ENCODE results near the gene RPRD2. TPM values are rescaled to one million over a fixed set of nuclear protein-coding genes. Genes with fewer than 3 reads are reported as not detected.

The RPRD2 gene
- total RNA-seq, 1 experiment from 2014 or later: 12.5 TPM

DNA sequence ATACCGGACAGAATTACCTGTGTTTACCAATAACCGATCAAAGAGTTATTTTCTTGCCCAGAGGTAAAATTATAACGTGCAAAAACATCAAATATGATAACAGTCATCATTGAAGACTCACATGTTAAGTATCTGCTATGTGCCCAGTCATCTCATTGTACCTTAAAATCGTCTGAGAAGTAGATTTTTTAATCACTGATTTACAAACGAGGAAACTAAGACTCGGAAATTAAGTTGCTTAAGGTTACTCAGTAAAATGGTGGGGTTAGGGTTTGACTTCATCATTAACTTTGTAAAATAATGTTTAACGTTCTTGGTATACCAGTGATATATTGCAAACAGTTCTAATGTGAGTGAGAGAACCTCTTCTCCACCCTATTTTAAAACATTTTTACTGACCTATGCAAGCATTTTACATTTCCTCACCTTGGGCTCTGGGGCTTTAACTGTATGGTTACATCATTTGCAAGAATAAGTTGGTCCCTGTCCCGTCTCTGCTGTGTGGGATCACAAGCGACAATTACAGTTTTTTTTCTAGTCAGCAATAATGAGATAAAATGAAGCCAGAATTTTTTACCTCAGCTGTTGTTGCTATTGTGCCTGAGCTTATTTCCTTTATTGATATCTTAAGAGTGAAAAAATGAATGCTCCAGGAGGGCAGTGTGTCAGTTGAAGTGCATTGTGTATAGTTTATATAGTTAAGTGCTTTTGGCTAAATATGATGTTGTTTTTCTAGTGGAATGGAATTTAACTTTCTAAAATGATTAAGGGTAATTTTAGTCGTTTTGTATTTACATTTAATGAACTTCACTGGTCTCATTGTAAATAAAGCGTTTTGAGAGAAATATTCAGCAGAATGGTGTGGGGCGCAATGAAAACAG, 2.7 kb downstream of the RPRD2 start:
- H2AFZ ChIP-seq (ENCODE audit: low read length): no peak overlapping the region
- H3K36me3 ChIP-seq (ENCODE audit: low read depth, low read length): no peaks in the 10 kb centered on the region; the same call in 1 of the 2 replicates
- peaks cover 74% of the 10 kb centered on the region for H3K79me2 ChIP-seq (ENCODE audit: low read length)
- intact Hi-C loops (cut with micrococcal nuclease): loop anchor here (5.0 to 10.0 kb wide), 2 partner anchors 61 to 168 kb away; no protein-coding TSS in a partner anchor
- H3K4me3 ChIP-seq (ENCODE audit: low read length): peak overlapping the region; percentile 97
- H3K27me3 ChIP-seq (ENCODE audit: low read length): no peaks in the 10 kb centered on the region
- peak overlapping the region; percentile 90 for H3K9ac ChIP-seq (ENCODE audit: low read length)
- H3K4me2 ChIP-seq (ENCODE audit: low read length): peak overlapping the region; percentile 85
- no peaks in the 10 kb centered on the region for H3F3A ChIP-seq (ENCODE audit: low read length, unreplicated experiment)
- DNase-seq (peak; percentile 30), ATAC-seq (no peak)
- H3K9me3 ChIP-seq (ENCODE audit: low read length): no peaks in the 10 kb centered on the region
- POLR2A ChIA-PET (ENCODE audit: unreplicated experiment): interaction anchor here (0.7 kb wide), 1 partner anchor 63 kb away, joined by 8 read pairs; no protein-coding TSS in a partner anchor
- H4K20me1 ChIP-seq (ENCODE audit: low read length): peaks cover 8% of the 10 kb centered on the region
- H3K4me1 ChIP-seq (ENCODE audit: insufficient read depth, low read length): peaks cover 13% of the 10 kb centered on the region
- no peak overlapping the region for H3K27ac ChIP-seq (ENCODE audit: low read length)
- no peaks in the 10 kb centered on the region for H3K9me2 ChIP-seq (replicated peaks; ENCODE audit: low read length)
- CTCF ChIA-PET: no interaction called here
- TF ChIP-seq, protein P1, sequence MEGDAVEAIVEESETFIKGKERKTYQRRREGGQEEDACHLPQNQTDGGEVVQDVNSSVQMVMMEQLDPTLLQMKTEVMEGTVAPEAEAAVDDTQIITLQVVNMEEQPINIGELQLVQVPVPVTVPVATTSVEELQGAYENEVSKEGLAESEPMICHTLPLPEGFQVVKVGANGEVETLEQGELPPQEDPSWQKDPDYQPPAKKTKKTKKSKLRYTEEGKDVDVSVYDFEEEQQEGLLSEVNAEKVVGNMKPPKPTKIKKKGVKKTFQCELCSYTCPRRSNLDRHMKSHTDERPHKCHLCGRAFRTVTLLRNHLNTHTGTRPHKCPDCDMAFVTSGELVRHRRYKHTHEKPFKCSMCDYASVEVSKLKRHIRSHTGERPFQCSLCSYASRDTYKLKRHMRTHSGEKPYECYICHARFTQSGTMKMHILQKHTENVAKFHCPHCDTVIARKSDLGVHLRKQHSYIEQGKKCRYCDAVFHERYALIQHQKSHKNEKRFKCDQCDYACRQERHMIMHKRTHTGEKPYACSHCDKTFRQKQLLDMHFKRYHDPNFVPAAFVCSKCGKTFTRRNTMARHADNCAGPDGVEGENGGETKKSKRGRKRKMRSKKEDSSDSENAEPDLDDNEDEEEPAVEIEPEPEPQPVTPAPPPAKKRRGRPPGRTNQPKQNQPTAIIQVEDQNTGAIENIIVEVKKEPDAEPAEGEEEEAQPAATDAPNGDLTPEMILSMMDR (conservative IDR thresholded peaks at IDR 0.05; ENCODE audit: low read depth, low read length): no peak
- TF ChIP-seq EZH2phosphoT487 (IDR thresholded peaks at IDR 0.05; ENCODE audit: borderline replicate concordance, low read length) (no peak), EZH2 (IDR thresholded peaks at IDR 0.05; ENCODE audit: low read length, unreplicated experiment) (no peak)
- no TSS peak for BruUV-seq (replicated peaks)

DNA sequence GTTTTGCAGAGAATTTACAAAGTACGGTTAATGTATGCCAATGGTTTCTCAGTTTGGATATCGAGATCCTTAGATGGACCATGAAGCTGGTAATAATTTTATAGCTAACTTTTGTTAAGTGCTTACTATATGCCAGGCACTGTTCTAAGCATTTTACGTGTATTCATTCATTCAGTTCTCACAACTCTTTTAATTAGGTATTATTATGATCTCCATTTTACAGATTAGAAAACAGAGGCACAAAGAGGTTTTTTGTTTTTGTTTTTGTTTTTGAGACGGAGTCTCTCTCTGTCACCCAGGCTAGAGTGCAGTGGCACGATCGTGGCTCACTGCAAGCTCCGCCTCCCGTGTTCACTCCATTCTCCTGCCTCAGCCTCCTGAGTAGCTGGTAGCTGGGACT, 7.2 kb downstream of the RPRD2 start:
- DNase-seq (no peak), ATAC-seq (no peak)
- BruUV-seq (replicated peaks): no TSS peak
- Histone ChIP-seq H3K9me3 (ENCODE audit: low read length) (no peaks in the 10 kb centered on the region), H4K20me1 (ENCODE audit: low read length) (peaks cover 28% of the 10 kb centered on the region), H3K9me2 (replicated peaks; ENCODE audit: low read length) (no peaks in the 10 kb centered on the region), H3K79me2 (ENCODE audit: low read length) (peaks cover 98% of the 10 kb centered on the region), H3K9ac (ENCODE audit: low read length) (no peak overlapping the region), H2AFZ (ENCODE audit: low read length) (no peak overlapping the region), H3K4me2 (ENCODE audit: low read length) (no peak overlapping the region), H3K36me3 (ENCODE audit: low read depth, low read length) (no peaks in the 10 kb centered on the region; the same call in 1 of the 2 replicates), H3K4me3 (ENCODE audit: low read length) (no peak overlapping the region), H3K27ac (ENCODE audit: low read length) (no peak overlapping the region), H3F3A (ENCODE audit: low read length, unreplicated experiment) (no peaks in the 10 kb centered on the region), H3K4me1 (ENCODE audit: insufficient read depth, low read length) (peaks cover 6% of the 10 kb centered on the region; the same call in 1 of the 2 replicates), H3K27me3 (ENCODE audit: low read length) (no peaks in the 10 kb centered on the region)
- intact Hi-C loops (cut with micrococcal nuclease): no loop called here
- POLR2A ChIA-PET (ENCODE audit: unreplicated experiment): no interaction called here
- no peak for TF ChIP-seq EZH2 (IDR thresholded peaks at IDR 0.05; ENCODE audit: low read length, unreplicated experiment)
- TF ChIP-seq EZH2phosphoT487 (IDR thresholded peaks at IDR 0.05; ENCODE audit: borderline replicate concordance, low read length): no peak
- TF ChIP-seq, protein P1 (conservative IDR thresholded peaks at IDR 0.05; ENCODE audit: low read depth, low read length): no peak
- CTCF ChIA-PET: no interaction called here

DNA sequence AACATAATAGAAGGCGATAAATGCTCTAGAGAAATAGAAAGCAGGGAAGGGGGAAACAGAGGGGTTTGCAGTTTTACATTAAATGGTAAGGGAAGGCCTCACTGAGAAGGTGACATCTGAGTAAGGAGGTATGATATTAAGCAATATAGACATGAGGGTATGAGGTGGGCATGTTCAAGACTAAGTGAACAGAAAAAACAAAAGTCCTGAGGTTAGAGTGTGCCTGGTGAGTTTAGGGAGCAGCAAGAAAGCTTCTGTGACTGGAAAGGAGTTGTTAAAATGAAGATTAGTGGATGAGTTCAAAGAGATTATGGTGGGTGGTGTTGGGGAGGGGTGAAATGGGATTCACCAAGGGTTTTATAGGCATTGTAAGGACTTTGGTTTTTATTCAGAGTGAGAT, 8.6 kb downstream of the RPRD2 start:
- Histone ChIP-seq H3K4me2 (ENCODE audit: low read length) (no peak overlapping the region), H3K27ac (ENCODE audit: low read length) (no peak overlapping the region), H3K4me1 (ENCODE audit: insufficient read depth, low read length) (no peaks in the 10 kb centered on the region; the same call in 1 of the 2 replicates), H3K36me3 (ENCODE audit: low read depth, low read length) (no peaks in the 10 kb centered on the region; the same call in 1 of the 2 replicates), H4K20me1 (ENCODE audit: low read length) (peaks cover 20% of the 10 kb centered on the region), H2AFZ (ENCODE audit: low read length) (no peak overlapping the region), H3K79me2 (ENCODE audit: low read length) (peaks cover 98% of the 10 kb centered on the region), H3K9me2 (replicated peaks; ENCODE audit: low read length) (no peaks in the 10 kb centered on the region), H3K4me3 (ENCODE audit: low read length) (no peak overlapping the region), H3K27me3 (ENCODE audit: low read length) (no peaks in the 10 kb centered on the region), H3F3A (ENCODE audit: low read length, unreplicated experiment) (no peaks in the 10 kb centered on the region), H3K9me3 (ENCODE audit: low read length) (no peaks in the 10 kb centered on the region), H3K9ac (ENCODE audit: low read length) (no peak overlapping the region)
- BruUV-seq (replicated peaks): no TSS peak
- ChIA-PET POLR2A (ENCODE audit: unreplicated experiment) (no interaction called here), CTCF (no interaction called here)
- TF ChIP-seq EZH2phosphoT487 (IDR thresholded peaks at IDR 0.05; ENCODE audit: borderline replicate concordance, low read length) (no peak), EZH2 (IDR thresholded peaks at IDR 0.05; ENCODE audit: low read length, unreplicated experiment) (no peak)
- TF ChIP-seq, protein P1 (conservative IDR thresholded peaks at IDR 0.05; ENCODE audit: low read depth, low read length): no peak
- ATAC-seq (no peak), DNase-seq (no peak)
- intact Hi-C loops (cut with micrococcal nuclease): no loop called here
